LNCAP (cell line): ENCODE measurements around the gene STK40.

Source experiments
- CTCF ChIP-seq: fragments of 450-650 bp; IDR thresholded peaks from 2 replicates; pipeline ENCODE4 v1.5.1; 2017; ENCODE audit warnings: mild to moderate bottlenecking

STK40 gene

GRCh38 chr1:36397083-36397377, 11.3 kb upstream of the STK40 start:
- no peak for TF ChIP-seq CTCF

DNA sequence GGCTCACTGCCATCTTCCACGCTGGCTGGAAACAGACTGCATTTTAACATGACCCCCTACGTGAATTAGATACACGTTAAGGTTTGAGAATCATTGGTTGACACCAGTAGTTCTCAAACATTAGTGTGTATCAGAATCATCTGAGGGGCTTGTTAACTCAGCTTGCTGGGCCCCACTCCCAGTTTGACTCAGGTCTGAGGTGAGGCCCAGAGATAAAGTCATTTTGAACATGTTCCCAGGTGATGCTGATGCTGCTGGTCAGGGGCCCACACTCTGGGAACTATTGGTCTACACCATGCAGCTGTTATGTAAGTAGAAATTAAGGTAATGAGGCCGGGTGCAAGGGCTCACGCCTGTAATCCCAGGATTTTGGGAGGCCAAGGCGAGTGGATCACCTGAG, 10.6 kb upstream of the STK40 start:
- TF ChIP-seq CTCF = no peak

GRCh38 chr1:36393686-36394085, 8.0 kb upstream of the STK40 start:
- no peak for TF ChIP-seq CTCF

DNA sequence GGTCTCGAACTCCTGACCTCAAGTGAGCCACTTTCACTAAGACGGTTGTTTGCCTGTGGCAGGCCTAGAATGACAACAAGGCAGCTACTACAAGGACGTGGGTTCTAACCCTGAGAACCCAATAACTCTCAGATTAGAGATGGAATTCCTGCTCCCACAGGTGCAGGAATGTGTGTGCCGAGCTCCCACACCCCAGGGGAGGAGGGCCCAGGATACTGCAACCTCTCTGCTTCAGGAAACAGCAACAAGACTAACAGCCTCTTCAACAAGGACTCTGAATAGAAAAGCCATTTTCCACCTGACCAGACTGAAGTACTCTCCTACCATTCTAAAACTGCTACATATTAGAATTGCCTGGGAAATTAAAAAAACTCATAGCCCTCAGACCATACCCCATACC, 7.1 kb upstream of the STK40 start:
- TF ChIP-seq CTCF = no peak

- no peak for TF ChIP-seq CTCF
Measured at GRCh38 chr1:36391271-36391670, 5.5 kb upstream of the STK40 start.

DNA sequence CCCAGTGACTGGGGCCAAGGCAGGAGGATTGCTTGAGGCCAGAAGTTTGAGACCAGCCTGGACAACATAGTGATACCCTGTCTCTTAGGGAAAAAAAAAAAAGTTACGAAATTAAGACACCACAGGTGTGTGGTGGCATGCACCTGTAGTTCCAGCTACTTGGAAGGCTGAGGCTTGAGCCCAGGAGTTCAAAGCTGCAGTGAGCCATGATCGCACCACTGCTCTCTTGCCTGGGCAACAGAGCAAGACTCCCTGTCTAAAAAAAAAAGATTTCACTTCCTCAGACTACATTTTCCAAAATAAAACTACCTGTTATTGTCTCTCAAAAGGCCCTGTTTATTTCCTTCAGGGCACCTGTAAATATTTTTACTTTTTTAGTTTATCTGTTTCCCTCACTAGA, 4.7 kb upstream of the STK40 start:
- no peak for TF ChIP-seq CTCF

GRCh38 chr1:36389999-36390398, 4.3 kb upstream of the STK40 start:
- no peak for TF ChIP-seq CTCF

- no peak for TF ChIP-seq CTCF
Measured at GRCh38 chr1:36389261-36389660, 3.5 kb upstream of the STK40 start.
